GM12878 (cell line): ENCODE data around the gene SCYGR2. TPM values are rescaled to one million over a fixed set of nuclear protein-coding genes. Genes with fewer than 3 reads are reported as not detected.

Source experiments
- ATAC-seq: fragments of 200-7000 bp; cut with Tn5 transposase; 3 replicates; pipeline ENCODE4 v1.9.1; 2020; ENCODE audit warnings: mild to moderate bottlenecking, moderate library complexity
- BruUV-seq: library from RNA; stranded (reverse); fragments of 400-500 nt; replicated peaks from 2 replicates; lab custom pipeline; 2021; lab: Mats Ljungman, UMichigan
- CTCF ChIA-PET: fragments of 300-600 bp; sonication (Branson Sonifier 250); formaldehyde crosslinking; extraction: SDS; loops from one replicate; lab custom pipeline; 2021; ENCODE audit warnings: inconsistent platforms; lab: Yijun Ruan, JAX
- POLR2A ChIA-PET: fragments of 350-600 bp; formaldehyde crosslinking; extraction: SDS; loops from one replicate; lab custom pipeline; 2021; ENCODE audit warnings: inconsistent platforms; lab: Charles Lee
- RAD21 ChIA-PET: fragments of 300-600 bp; sonication (Branson Sonifier 250); formaldehyde crosslinking; loops from one replicate; lab custom pipeline; 2023; ENCODE audit warnings: antibody characterized with exemption; ENCODE audit not compliant: unreplicated experiment; lab: Charles Lee
- SMC1A ChIA-PET: fragments of 300-600 bp; sonication (Branson Sonifier 250); formaldehyde crosslinking; loops from one replicate; lab custom pipeline; 2023; ENCODE audit not compliant: unreplicated experiment, uncharacterized antibody; lab: Charles Lee
- DNase-seq: peaks from one replicate; pipeline ENCODE4 v3.0.0-alpha.2; 2011; ENCODE audit warnings: low read depth, low spot score
- FAIRE-seq: peaks from 3 replicates; lab custom pipeline; 2011; peaks lifted over from hg19 to GRCh38; lab: Jason Lieb, UNC
- H2AFZ ChIP-seq: 2 replicates; pipeline ENCODE4 v1.6.0; 2011; ENCODE audit warnings: low read depth, low read length, control low read depth; ENCODE audit not compliant: control insufficient read depth
- H3K27ac ChIP-seq: 2 replicates; pipeline ENCODE4 v1.5.1; 2011; ENCODE audit warnings: control low read depth; ENCODE audit not compliant: control insufficient read depth, insufficient read depth
- H3K27me3 ChIP-seq, 2 experiments: replicated peaks in 1 of 2; 2 replicates each; pipeline versions ENCODE4 v1.6.0 to v1.6.1; 2011; ENCODE audit warnings: low read length in 1 of 2; ENCODE audit not compliant: control insufficient read depth in 2 of 2, insufficient read depth in 2 of 2
- H3K36me3 ChIP-seq, 2 experiments: 2 replicates each; pipeline ENCODE4 v1.5.1; 2011; ENCODE audit warnings: low read length in 1 of 2; ENCODE audit not compliant: control insufficient read depth in 2 of 2, insufficient read depth in 2 of 2
- H3K4me1 ChIP-seq: 2 replicates; pipeline ENCODE4 v1.6.1; 2011; ENCODE audit warnings: mild to moderate bottlenecking, low read length, moderate library complexity, mixed read lengths; ENCODE audit not compliant: control insufficient read depth, insufficient read depth
- H3K4me2 ChIP-seq: 2 replicates; pipeline ENCODE4 v1.6.0; 2011; ENCODE audit warnings: control low read depth; ENCODE audit not compliant: control insufficient read depth, insufficient read depth
- H3K4me3 ChIP-seq: fragments of 200-600 bp; sonication (generic); 2 replicates; pipeline ENCODE4 v1.5.1; 2016
- H3K79me2 ChIP-seq: 2 replicates; pipeline ENCODE4 v1.6.0; 2011; ENCODE audit warnings: low read length; ENCODE audit not compliant: control insufficient read depth, insufficient read depth
- H3K9ac ChIP-seq: 2 replicates; pipeline ENCODE4 v1.8.0; 2011; ENCODE audit warnings: low read length, control low read depth, mixed read lengths; ENCODE audit not compliant: control insufficient read depth, insufficient read depth
- H3K9me3 ChIP-seq: replicated peaks from 3 replicates; pipeline ENCODE4 v1.5.1; 2011; ENCODE audit warnings: mild to moderate bottlenecking, low read length; ENCODE audit not compliant: control insufficient read depth, insufficient read depth
- H4K20me1 ChIP-seq: 2 replicates; pipeline ENCODE4 v1.6.0; 2011; ENCODE audit not compliant: control insufficient read depth, insufficient read depth
- BCLAF1 ChIP-seq: fragments of 450-650 bp; IDR thresholded peaks from 2 replicates; pipeline ENCODE4 v1.6.1; 2017; ENCODE audit warnings: antibody characterized with exemption, mild to moderate bottlenecking, moderate library complexity
- BHLHE40 ChIP-seq, 2 experiments: fragments of 450-650 bp in 1 of 2; IDR thresholded peaks; 2 replicates each; pipeline ENCODE4 v1.6.1; 2011 to 2017; ENCODE audit warnings: low read depth in 2 of 2, borderline replicate concordance in 1 of 2, improper control_type of control experiment in 1 of 2, low read length in 1 of 2, mild to moderate bottlenecking in 1 of 2
- CHD4 ChIP-seq: fragments of 200-600 bp; sonication (generic); IDR thresholded peaks from 2 replicates; pipeline ENCODE4 v1.6.1; 2016; ENCODE audit warnings: mild to moderate bottlenecking
- EGR1 ChIP-seq, 2 experiments: IDR thresholded peaks; 1 replicate in 1 of 2; 2 replicates in 1 of 2; pipeline ENCODE4 v1.6.1; 2011 to 2012; ENCODE audit warnings: low read depth in 2 of 2, low read length in 2 of 2, borderline replicate concordance in 1 of 2, mild to moderate bottlenecking in 1 of 2, moderate library complexity in 1 of 2
- EP300 ChIP-seq, 2 experiments: fragments of 150-350 bp in 1 of 2; IDR thresholded peaks; 2 replicates each; pipeline ENCODE4 v1.6.1; 2011 to 2012; ENCODE audit warnings: low read depth in 2 of 2, low read length in 2 of 2, borderline replicate concordance in 1 of 2, improper control_type of control experiment in 1 of 2, inconsistent platforms in 1 of 2; ENCODE audit not compliant: control insufficient read depth in 1 of 2
- GABPA ChIP-seq: IDR thresholded peaks from 2 replicates; pipeline ENCODE4 v1.6.1; 2014; ENCODE audit warnings: antibody characterized with exemption, low read depth, mild to moderate bottlenecking, inconsistent platforms
- IKZF2 ChIP-seq, 2 experiments: fragments of 450-650 bp; IDR thresholded peaks; 2 replicates each; pipeline ENCODE4 v1.6.1; 2017; ENCODE audit warnings: mild to moderate bottlenecking in 2 of 2, moderate library complexity in 2 of 2
- JUND ChIP-seq: IDR thresholded peaks from 2 replicates; pipeline ENCODE4 v1.6.1; 2012; ENCODE audit warnings: low read depth, mild to moderate bottlenecking, low read length, improper control_type of control experiment, moderate library complexity
- KDM1A ChIP-seq: fragments of 200-600 bp; sonication (generic); IDR thresholded peaks from 2 replicates; pipeline ENCODE4 v1.6.1; 2016; ENCODE audit warnings: borderline replicate concordance
- MEF2A ChIP-seq: IDR thresholded peaks from 2 replicates; pipeline ENCODE4 v1.6.1; 2011; ENCODE audit warnings: low read depth, mild to moderate bottlenecking, low read length, moderate library complexity; ENCODE audit not compliant: insufficient read depth
- MTA2 ChIP-seq: fragments of 450-650 bp; IDR thresholded peaks from 2 replicates; pipeline ENCODE4 v1.6.1; 2016; ENCODE audit warnings: low read depth, mild to moderate bottlenecking, moderate library complexity
- NBN ChIP-seq: fragments of 450-650 bp; IDR thresholded peaks from 2 replicates; pipeline ENCODE4 v1.6.1; 2016
- NFYB ChIP-seq: IDR thresholded peaks from 2 replicates; pipeline ENCODE4 v1.6.1; 2011; ENCODE audit warnings: low read depth, mild to moderate bottlenecking, low read length, improper control_type of control experiment, moderate library complexity; ENCODE audit not compliant: insufficient read depth
- NR2C2 ChIP-seq: IDR thresholded peaks from 2 replicates; pipeline ENCODE4 v1.6.1; 2011; ENCODE audit warnings: borderline replicate concordance, low read depth; ENCODE audit not compliant: control insufficient read depth, insufficient read length
- PAX5 ChIP-seq: IDR thresholded peaks from 2 replicates; pipeline ENCODE4 v1.6.1; 2011; ENCODE audit warnings: low read depth, low read length, borderline replicate concordance
- TCF3 ChIP-seq: IDR thresholded peaks from 2 replicates; pipeline ENCODE4 v1.6.1; 2012; ENCODE audit warnings: low read depth, mild to moderate bottlenecking, low read length, borderline replicate concordance; ENCODE audit not compliant: insufficient read depth
- TCF7 ChIP-seq: IDR thresholded peaks from 2 replicates; pipeline ENCODE4 v1.6.1; 2014; ENCODE audit warnings: antibody characterized with exemption, borderline replicate concordance
- YBX1 ChIP-seq: fragments of 450-650 bp; IDR thresholded peaks from 2 replicates; pipeline ENCODE4 v1.6.1; 2016; ENCODE audit warnings: antibody characterized with exemption
- ZNF207 ChIP-seq: fragments of 450-650 bp; IDR thresholded peaks from 2 replicates; pipeline ENCODE4 v1.6.1; 2014; ENCODE audit warnings: antibody characterized with exemption, mild to moderate bottlenecking, borderline replicate concordance
- ZNF687 ChIP-seq: fragments of 450-650 bp; IDR thresholded peaks from 2 replicates; pipeline ENCODE4 v1.6.1; 2017; ENCODE audit warnings: mild to moderate bottlenecking, moderate library complexity
- WGBS: methylation state at CpG from one replicate; pipeline ENCODE4 v1.1.6; 2016; ENCODE audit warnings: low lambda C conversion rate; ENCODE audit not compliant: insufficient replicate concordance, insufficient coverage; ENCODE audit errors: missing lambda C conversion rate; 5-methylcytosine and 5-hydroxymethylcytosine counted together
- in situ Hi-C: fragments of 300-500 bp; cut with MboI; formaldehyde crosslinking; loops from 9 replicates; pipeline ENCODE4 v1.14.3; 2018; ENCODE audit warnings: mixed read lengths
- intact Hi-C: fragments of 100-400 bp; cut with micrococcal nuclease; formaldehyde crosslinking; loops from one replicate; pipeline ENCODE4 v1.14.2; 2022; ENCODE audit not compliant: unreplicated experiment
- polyA plus RNA-seq, 11 experiments: library from polyadenylated mRNA; depleted of rRNA in 4 of 11; unstranded in 6 of 11; stranded (reverse) in 5 of 11; fragments of >200 nt; fragmentation: Nextera tagmentation in 4 of 11; fragmentation: Illumina TruSeq in 1 of 11; extraction: Ambion mirVana in 4 of 11; extraction: Trizol in 1 of 11; gene quantifications; 1 replicate in 1 of 11; 2 replicates in 10 of 11; pipeline versions ENCODE4 v1.2.1 to v1.2.3, GENCODE V29; 2011 to 2016; ENCODE audit warnings: inconsistent platforms in 2 of 11, missing spikeins in 2 of 11, low read depth in 1 of 11
- total RNA-seq, 4 experiments: library from RNA; depleted of rRNA in 3 of 4; stranded (reverse); fragments of >200 nt in 3 of 4; fragmentation: Illumina TruSeq in 1 of 4; extraction: Trizol in 1 of 4; gene quantifications; 2 replicates each; pipeline versions ENCODE4 v1.2.1 to v1.2.3, GENCODE V29; 2013 to 2021

SCYGR2 gene
- total and polyA plus RNA-seq, 10 of the 15 experiments (the other 5 are each of a cell fraction or from before 2014, with no cell fraction given): not detected

- in situ Hi-C loops: no loop called here
- no peak overlapping the region for H3K4me2 ChIP-seq
- H3K9me3 ChIP-seq: no peaks in the 10 kb centered on the region
- ChIA-PET SMC1A (no interaction called here), POLR2A (no interaction called here), CTCF (interaction anchor here (1.2 kb wide), 2 partner anchors 45 to 207 kb away, joined by 3 read pairs; no protein-coding TSS in a partner anchor), RAD21 (no interaction called here)
- no peak overlapping the region for H3K9ac ChIP-seq
- TF ChIP-seq MTA2: no peak
- TF ChIP-seq BCLAF1: no peak
- no peak for TF ChIP-seq MEF2A
- TF ChIP-seq ZNF207: no peak
- no peak for TF ChIP-seq PAX5
- no peak for TF ChIP-seq GABPA
- no peak for TF ChIP-seq TCF3
- no peak for TF ChIP-seq ZNF687
- TF ChIP-seq TCF7: no peak
- no peak for TF ChIP-seq JUND
- TF ChIP-seq BHLHE40 (IDR thresholded peaks at IDR 0.05; ENCODE audit: borderline replicate concordance in 1 of 2, low read depth in 2 of 2, low read length in 1 of 2): no peak
- no peak for TF ChIP-seq EGR1 (IDR thresholded peaks at IDR 0.05; ENCODE audit: borderline replicate concordance in 1 of 2, low read depth in 2 of 2, low read length in 2 of 2)
- no peak for TF ChIP-seq KDM1A
- TF ChIP-seq NR2C2: no peak
- no peak for TF ChIP-seq CHD4
- TF ChIP-seq NFYB: no peak
- no peak for TF ChIP-seq EP300 (IDR thresholded peaks at IDR 0.05; ENCODE audit: borderline replicate concordance in 1 of 2, control insufficient read depth in 1 of 2, low read depth in 2 of 2, low read length in 2 of 2)
- no peak for TF ChIP-seq NBN
- TF ChIP-seq YBX1: no peak
- no peak for TF ChIP-seq IKZF2 (IDR thresholded peaks at IDR 0.05)
- FAIRE-seq (no peak), ATAC-seq (peak; percentile 17), DNase-seq (no peak)
- WGBS: 24% methylated on average over 4 of the region's 4 CpGs
- no peak overlapping the region for H3K4me3 ChIP-seq
- BruUV-seq: no TSS peak
- no peaks in the 10 kb centered on the region for H3K79me2 ChIP-seq
- H3K4me1 ChIP-seq: peaks cover 3% of the 10 kb centered on the region; the same call in 1 of the 2 replicates
- H3K27ac ChIP-seq: no peak overlapping the region
- no peaks in the 10 kb centered on the region for H3K36me3 ChIP-seq
- no peaks in the 10 kb centered on the region for H3K27me3 ChIP-seq
- intact Hi-C loops: no loop called here
- no peaks in the 10 kb centered on the region for H4K20me1 ChIP-seq
- H2AFZ ChIP-seq: no peak overlapping the region
Measured at GRCh38 chr2:227613272-227613660, 14.6 kb downstream of the SCYGR2 start.
